Neural cell (in vitro differentiated cells): ENCODE results near the gene LYSMD4.

Experiments used
- CTCF ChIP-seq: fragments of 450-650 bp; IDR thresholded peaks from 2 replicates; pipeline ENCODE4 v1.5.1; 2014; ENCODE audit warnings: antibody characterized with exemption, mild to moderate bottlenecking, moderate library complexity; ENCODE audit not compliant: poor library complexity, severe bottlenecking
- REST ChIP-seq: IDR thresholded peaks from 2 replicates; pipeline ENCODE4 v1.6.1; 2012; ENCODE audit warnings: borderline replicate concordance

GRCh38 chr15:99755692-99756409 is 22.6 kb upstream of the LYSMD4 start:
- peak; percentile 71 for TF ChIP-seq CTCF
- no peak for TF ChIP-seq REST
